Occipital lobe (tissue), 2 donors: ENCODE measurements around the gene RUBCN. TPM values are rescaled to one million over a fixed set of nuclear protein-coding genes. Genes with fewer than 3 reads are reported as not detected.
A peak's percentile ranks its signal among the peaks of the same experiment; 100 is the strongest.

ENCODE experiments used
- DNase-seq: peaks from one replicate; lab custom pipeline; 2025; lab: John Stamatoyannopoulos, UW
- total RNA-seq: library from RNA; depleted of rRNA; stranded (reverse); fragments of >200 nt; gene quantifications from one replicate; pipeline ENCODE4 v1.2.3, GENCODE V29; 2014

RUBCN gene
- total RNA-seq, result 29.3 TPM

DNA sequence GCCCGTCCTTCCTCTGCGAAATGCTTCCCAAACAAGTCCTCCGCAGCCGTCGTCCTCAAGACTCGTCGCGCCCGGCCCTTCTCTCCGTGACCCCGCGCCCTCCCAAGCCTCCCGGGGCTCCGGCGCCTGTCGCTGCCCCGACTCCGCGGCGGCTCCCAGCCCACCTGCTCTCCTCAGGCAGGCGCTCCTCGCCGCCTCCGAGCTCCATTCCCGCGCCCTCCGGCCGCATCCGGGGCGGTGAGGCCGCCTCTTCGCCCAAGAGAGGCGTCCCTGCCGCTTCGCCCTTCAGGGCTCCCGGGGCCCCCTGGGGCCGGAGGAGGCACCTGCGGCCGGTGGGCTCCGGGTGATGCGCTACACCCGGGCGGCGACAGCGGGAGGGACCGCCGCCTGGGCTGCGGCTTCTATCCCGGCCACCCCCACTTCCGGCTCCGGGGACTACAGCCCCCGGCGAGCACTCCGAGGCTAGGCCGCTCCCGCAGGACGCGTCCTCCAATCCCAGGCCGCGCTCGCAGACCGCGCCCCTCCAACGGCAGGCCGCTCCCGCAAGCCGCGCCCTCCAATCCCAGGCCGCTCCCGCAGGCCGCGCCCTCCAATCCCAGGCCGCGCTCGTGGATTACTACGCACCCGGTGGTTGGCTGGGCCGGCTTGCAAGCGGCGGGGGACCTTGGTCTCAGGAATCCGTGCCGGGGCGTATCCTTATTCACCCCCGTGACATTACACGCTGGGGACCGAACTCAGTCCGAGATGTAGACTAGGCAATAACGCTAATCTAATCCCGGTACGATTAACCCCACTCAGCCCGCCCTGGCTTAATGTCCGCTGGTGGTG is at the start of gene RUBCN:
TSS of gene RUBCN (minus strand) at position 414 of the 828 bp plus-strand sequence. CDS start at position 229, 185 bp downstream.
- peak; percentile 98 for DNase-seq

DNA sequence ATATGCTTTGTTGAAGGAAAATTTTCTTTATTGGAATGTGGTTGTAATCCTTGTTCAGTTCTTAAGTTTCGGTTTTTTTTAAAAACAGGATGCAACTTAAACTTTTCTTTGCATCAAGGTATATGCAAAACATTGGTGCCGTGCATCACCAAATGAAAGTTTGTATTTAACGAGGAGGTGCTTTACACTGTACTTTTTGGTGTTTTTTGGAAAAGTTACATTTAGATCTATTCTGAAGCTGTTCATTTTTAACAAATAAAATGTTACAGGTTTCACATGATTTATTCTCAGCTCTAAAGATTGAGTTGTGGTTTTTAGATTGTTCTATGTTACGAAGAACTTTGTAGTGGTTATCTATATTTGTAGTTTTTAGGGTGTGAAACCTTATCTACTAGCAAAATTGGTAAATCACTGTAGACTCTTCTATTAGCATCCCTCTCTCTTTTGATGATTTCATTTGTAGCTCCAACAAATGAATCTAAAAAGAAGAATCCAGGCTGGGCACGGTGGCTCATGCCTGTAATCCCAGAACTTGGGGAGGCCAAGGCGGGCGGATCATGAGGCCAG is 47.4 kb upstream of the RUBCN start:
- DNase-seq, result no peak

DNA sequence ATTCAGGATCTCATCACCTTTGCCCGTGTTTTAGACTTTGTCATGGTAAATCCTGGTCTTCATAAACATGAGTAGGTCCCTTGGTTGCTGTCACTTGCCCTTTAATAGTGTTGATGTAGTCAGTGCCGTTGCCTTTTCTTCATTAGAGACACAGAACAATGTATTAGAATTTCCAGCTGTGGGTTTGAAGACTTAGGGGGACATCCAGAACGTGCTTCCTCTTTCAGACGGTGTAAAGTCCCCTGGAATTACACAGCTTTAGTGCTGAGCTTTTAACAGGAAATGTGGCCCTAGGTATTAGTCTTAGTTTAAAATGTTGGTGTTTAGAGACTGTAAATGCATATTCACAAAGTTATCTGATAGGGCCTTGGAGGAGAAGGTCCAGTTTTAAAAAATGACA is 45.5 kb upstream of the RUBCN start:
- DNase-seq, result no peak

DNA sequence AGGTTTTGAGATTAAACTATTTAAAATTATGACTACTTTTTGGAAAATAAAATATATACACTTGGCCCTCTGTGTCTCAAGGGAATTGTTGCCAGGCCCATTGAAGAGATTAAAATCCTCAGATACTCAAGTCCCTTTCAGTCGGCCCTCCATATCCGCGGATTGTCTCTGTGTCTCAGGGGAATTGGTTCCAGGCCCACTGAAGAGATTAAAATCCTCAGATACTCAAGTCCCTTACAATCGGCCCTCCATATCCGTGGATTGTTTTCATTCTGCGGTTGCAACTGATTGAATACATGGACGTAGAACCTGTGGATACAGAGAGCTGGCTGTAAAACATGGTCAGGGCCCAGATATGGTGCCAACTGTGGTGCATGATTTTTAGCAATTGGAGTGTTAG is 38.6 kb upstream of the RUBCN start:
- DNase-seq, result no peak

DNA sequence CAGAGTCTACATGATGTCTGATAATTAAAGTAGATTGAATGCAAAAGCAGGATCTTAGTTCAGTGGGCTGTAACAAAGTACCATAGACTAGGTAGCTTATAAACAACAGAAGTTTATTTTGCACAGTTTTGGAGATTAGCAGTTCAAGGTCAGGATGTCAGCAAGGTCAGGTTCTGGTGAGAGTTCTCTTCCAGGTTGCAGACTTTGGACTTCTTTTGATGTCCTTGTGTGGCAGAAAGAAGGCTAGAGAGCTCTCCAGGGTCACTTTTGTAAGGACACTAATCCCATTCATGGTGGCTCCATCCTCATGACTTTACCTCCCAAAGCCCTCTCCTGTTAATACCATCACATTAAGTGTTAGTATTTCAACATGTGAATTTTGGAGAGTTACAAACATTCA is 25.1 kb upstream of the RUBCN start:
- DNase-seq, result no peak

DNA sequence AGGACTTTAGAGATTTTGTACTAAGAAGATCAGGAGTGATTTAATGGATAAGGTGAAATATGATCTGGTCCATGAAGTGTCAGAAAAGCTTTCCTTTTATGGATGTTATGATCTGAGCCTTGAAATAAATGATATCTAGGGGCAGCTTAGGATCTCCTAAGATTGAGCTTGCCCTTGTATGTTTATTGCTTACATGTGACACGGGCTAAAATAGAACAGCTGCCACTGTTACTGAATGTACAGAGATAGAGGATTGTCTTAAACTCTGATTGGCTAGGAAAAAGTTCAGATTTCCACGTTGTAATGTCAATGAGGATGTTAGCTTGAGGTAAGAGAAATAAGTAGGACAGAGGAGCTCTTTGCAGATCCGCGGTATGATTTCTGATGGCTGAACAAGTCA is 21.8 kb upstream of the RUBCN start:
- DNase-seq, result no peak

DNA sequence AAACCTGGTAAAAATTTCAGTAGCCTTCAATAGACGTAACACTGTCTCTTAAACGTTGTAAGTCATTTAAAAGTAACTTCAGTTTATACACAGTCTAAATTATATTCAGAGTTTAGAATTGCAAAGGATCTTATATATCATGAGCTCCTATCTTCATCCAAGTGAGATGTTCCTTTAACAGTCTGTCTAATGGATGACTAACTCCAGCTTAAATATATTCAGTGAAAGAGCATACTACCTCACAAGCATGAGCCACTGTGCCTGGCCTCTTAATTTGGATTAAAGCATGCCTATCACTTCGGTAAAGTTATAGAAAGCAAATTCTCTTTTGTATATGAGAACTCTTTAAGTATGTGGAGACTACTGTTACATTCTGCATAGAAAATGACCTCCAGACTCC is 20.0 kb upstream of the RUBCN start:
- DNase-seq, result no peak

DNA sequence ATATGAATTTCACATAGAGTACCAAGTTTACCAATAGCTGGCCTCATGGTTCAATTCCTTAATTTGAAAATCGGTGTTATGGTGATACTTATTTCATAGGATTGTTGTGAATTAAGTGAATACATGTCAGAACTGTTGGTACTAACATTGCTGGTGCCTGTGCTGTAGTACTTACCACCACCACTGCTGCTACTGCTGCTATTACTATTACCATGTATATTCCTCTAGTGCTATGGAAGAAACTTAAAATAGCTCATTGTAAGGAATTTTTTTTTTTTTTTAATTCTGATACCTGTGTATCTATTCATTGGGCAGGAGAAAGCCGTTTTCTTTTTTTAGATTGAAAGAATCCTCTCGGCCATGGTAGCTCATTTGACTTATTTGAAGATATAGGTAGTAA is 16.6 kb upstream of the RUBCN start:
- DNase-seq, result no peak

DNA sequence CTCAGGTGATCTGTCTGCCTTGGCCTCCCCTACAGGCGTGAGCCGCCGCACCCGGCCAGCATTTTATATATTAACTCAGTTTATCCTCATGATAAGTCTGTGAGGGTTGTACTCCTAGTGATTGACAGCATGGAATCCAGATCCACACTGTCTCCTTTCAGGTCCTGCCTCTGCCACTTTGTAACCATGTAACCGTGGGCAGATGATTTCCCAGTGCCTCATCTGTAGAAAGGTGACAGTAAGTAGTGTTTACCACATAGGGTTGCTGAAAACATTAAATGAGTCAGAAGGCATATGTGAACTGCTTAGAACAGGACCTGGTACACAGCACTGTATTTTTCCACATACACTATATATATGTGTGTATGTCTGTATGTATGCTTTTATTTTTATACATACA is 15.4 kb upstream of the RUBCN start:
- no peak for DNase-seq

DNA sequence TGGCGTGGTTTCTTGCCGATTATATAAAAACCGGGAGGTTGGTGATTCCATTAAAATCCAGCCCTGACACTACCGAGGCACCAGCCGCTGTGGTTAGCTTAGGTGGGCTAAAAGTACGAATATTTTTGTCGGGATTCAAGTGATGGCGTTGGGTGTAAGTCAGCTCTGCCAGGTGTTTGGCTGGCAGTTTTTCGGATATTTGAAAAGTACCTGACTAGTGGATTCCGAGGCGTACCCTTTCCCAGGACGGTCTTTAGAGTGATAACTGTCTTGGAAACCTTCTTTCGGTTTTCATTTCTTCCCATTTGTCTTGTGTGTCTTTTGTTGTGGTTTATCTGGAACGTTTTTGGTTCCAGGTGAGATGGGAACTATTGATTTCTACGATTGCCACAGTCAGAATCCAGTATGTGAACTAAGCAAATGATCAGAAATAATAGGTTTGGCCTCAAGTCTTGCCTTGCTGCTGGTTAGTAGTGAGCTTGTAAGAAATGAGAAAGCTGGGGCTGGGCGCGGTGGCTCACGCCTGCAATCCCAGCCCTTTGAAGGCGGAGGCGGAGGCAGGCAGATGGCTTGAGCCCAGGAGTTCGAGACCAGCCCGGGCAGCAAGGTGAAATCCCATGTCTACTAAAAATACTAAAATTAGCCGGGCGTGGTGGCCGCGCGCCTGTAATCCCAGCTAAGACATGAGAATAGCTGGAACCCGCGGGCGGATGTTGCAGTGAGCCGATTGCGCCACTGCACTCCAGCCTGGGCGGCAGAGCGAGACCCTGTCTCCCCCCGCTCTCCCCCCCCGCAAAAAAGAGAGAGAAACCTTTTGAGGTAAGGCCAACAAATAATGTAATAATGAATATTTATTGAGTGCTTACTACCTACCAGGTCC is 14.4 kb upstream of the RUBCN start:
- peak; percentile 45 for DNase-seq

DNA sequence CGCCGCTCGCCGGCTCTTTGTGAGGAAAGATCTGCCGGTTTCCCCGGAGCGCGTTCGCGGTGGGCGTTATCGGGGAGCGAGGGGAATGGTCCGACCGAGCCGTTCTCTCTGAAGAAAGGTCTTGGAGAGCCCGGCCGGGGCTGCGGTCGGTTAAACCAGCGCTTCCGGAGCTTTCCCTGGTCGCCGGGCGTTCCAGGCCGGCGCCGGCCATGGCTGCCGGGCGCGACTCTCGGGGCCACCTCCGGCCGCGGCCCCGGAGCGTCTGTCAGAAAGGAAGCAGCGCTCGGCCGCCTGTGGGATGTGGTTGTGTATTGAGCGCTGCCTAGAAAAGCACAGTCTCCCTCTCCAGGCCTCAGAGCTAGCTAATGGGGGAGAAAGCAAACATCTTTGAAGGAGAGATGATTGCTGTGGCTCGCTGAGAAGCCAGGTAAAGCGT is 13.7 kb upstream of the RUBCN start:
- peak; percentile 47 for DNase-seq

DNA sequence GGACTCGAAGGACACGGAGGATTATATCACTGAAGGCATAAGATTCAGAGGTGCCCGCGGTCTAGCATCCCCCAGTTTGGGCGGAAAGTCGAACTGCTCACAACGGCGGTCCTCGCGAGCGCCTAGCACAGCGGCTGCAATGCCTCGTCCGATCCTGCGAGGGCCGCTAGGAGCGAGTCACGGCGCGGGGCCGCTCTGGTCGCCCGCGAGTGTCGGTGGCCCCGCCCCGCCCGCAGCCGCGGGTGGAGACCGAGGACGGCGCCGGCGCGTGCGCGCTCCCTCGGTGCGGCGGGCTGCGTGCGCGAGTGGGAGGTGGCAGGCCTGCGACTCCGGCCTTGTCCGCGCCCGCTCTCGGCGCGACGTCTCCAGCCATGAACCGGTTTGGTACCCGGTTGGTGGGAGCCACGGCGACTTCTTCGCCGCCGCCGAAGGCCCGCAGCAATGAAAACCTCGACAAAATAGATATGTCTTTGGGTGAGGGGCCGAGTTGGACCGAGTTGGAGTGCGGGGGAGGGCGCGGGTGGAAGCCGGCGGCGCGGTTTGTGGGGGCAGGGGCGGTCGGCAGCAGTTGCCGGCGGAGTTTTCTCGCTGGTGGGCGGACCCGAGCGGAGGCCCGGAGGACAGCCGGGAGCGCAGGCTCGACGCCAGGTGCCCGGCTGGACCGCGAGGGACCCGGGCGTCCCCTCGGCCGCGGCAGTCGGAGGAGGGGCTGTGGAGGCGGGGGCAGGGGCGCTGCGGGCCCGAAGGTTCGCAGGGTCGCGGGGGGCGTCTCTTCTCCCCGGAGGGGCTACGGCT is 13.1 kb upstream of the RUBCN start, which contains the start of gene FYTTD1:
TSS of gene FYTTD1 (plus strand) at position 283 of the 795 bp plus-strand sequence. CDS start at position 372, 89 bp downstream.
- peak; percentile 90 for DNase-seq

DNA sequence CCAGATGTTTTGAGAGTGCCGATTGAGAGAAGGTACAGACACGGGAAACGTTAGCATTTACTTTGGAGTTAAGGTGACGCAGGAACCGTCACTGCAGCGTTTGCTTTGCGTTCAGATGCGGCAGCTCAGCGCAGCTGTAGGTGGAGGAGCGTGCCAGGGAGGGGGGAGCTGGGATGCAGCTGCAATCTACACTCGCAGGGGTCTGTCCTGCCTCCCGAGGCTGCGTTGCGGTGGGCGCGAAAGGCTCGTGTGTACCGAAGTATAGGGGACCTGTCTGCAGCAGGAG is 12.6 kb upstream of the RUBCN start:
- peak; percentile 79 for DNase-seq

DNA sequence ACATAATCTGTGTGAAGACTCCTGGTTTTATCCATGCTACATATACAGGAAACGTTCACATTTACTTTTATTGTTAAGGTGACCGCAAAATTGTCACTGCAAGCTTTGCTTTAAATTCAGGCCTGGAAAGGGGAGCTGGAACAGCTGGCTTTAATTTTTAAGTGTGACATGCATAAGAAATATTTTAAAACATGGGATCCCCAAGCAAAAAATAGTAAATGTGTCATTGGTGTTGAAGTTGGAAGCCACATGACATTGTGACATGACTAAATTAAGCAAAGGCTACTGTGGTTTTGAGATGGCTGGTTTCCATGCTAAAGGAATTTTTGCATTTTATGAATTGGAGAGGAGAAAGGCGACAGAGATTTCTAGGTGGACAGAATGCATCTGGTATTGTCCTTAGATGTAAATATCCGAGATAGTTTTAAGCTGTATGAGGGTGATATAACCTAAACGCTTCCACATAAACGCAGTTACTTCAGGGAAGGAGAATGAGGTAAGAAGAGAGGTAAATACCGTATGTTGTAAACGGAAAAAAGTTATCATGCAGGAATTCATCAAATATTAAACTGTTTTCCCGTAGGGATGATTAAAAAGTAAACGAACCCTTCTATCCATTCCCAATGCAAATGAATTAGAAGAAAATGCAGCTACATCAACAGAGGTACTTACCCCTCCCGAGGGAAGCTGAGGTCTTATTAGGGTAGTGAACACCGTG is 12.1 kb upstream of the RUBCN start:
- DNase-seq, result no peak

DNA sequence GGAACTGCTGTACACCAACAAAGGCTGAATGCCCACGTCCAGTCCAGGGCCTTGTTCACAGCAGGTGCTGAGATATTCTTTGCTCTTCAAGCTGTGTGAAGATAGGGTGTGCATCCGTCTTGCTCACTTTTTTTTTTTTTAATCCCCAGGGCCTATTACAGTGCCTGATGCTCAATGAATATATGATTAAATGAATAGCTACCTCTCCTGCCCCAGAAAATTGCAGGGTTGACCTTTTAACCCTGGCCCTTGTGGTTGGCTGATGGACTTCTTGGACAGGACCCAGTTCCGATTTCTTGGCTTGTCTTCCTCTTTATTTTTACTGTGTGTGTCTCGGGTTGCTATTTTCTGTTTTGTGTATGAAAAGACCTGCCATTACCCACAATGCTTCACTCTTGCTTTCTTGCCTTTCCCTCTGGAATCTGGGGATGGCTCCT is 10.1 kb upstream of the RUBCN start:
- no peak for DNase-seq

DNA sequence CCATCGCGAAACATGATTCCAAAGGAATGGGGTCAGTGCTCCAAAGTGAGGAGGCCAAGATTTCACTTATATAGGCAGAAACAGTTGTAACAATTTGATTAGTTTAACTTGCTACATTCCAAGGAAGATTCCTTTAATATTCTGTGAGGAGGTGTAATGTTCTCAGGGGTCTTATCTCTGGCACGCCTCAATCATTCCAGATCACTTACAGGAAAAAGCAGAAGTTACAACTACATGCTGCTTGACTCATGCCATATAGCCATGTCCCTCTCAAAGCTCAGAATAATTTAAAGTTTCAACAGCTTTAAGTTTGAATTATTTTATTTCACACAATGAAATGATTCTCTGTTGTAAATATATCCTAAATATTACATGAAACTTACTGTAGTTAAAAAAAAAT is 9.5 kb upstream of the RUBCN start:
- DNase-seq, result no peak

DNA sequence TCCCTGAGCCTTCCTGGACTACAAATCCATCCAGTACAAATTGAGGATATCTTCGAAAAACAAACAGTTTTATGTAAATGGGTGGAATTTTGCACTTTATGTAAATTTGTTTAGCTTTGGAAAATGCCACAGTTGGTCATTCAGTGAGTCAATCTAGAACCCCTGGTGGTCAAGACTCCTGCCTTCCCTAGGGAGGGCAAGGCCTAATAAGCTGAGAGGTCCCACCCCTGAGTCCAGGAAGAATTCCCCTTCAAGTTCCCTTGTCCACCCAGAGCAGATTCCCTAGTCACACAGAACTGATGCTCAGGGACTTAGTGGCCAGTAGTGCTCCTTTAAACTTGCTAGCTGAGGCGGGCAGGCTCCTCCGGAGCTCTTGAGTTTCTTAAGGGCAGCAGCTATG is 6.1 kb upstream of the RUBCN start:
- DNase-seq, result no peak

DNA sequence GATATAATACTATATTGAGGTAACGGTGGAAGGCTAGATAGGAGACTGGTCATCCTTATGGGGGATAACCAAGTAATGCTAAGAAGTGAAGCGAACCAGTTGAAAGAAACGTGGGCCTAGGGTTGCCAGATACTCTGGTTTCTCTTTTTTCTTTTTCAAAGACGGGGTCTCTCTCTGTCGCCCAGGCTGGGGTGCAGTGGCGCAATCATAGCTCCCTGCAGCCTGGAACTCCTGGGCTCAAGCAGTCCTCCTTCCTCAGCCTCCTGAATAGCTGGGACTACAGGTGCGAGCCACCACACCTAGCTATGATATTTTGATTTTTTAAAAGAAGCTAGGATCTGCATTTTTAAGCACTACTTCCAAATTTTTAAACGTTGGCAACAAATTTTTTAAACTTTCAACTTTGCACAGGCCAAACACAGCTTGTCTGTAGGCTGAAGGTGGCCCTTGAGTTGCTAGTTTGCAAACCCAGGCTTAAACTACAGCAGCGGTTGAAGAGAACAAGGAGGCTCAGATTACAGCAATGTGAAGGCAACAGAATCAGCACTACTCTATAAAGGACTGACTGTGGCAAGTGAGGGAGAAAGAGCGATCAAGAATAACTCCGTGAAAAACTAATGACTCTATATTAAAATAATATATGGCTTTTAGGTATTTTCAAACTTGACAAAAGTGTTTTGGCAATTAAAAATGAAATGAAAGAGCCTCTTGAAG is 1.2 kb upstream of the RUBCN start:
- no peak for DNase-seq

DNA sequence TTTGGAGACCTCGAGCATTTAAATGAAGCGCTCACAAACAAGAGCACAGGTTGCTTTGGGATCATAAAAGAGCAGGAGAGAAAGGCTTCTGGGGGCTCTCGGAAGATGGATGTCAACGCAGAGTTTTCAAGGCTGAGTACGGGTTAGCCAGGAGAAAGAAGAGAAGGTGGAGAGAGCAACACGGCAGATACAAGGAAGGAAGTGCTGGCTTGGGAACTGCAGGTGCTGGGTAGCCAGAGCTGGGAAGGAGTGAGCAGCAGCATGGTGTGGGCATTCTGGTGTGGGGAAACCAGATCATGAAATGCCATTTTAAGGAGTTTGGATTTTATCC is 580 bp upstream of the RUBCN start:
- DNase-seq, result no peak

DNA sequence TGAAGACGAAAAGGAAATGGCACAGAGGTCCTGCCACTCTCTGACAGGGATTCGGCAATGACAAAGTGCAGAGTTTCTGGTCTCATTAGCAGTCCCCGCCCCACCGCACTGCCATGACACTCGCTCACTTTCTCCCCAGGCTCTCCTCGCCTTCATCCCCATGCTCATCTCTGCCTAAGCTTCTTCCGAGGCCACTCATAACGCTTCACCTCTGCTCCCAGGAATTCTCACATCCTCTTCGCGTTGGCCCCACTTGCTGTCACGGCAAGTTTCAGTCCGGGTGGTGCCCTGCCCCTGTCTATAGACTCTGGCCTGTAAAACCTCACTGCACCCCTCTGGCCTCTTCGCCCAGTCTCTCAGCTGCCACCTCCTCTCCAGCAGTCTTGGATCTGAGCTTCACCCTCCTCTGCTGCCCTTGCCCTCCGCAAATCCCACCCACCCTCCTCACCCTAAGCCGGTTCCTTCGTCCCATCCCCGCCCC is 654 bp downstream of the RUBCN start:
- no peak for DNase-seq
